GM12874 (cell line): ENCODE measurements around the gene ARMCX2.

Source experiments
- CTCF ChIP-seq: IDR thresholded peaks from 2 replicates; pipeline ENCODE4 v1.5.1; 2011; ENCODE audit warnings: low read depth, mild to moderate bottlenecking, control low read depth, low read length, moderate library complexity; ENCODE audit not compliant: insufficient read depth

The ARMCX2 gene

GRCh38 chrX:101659601-101660063 lies at the start of gene ARMCX2:
Gene ARMCX2, minus strand, starts transcription at chrX:101659850. Its CDS starts 2,262 bp downstream, at chrX:101657588.
- TF ChIP-seq CTCF = no peak

GRCh38 chrX:101709384-101709783 lies 49.7 kb upstream of the ARMCX2 start:
- no peak for TF ChIP-seq CTCF

GRCh38 chrX:101708163-101708562 lies 48.5 kb upstream of the ARMCX2 start:
- no peak for TF ChIP-seq CTCF

- no peak for TF ChIP-seq CTCF
Observed at GRCh38 chrX:101693476-101693875, 33.8 kb upstream of the ARMCX2 start.

- no peak for TF ChIP-seq CTCF
Observed at GRCh38 chrX:101691835-101692234, 32.2 kb upstream of the ARMCX2 start.

- no peak for TF ChIP-seq CTCF
Observed at GRCh38 chrX:101686574-101686973, 26.9 kb upstream of the ARMCX2 start.

- TF ChIP-seq CTCF = no peak
Observed at GRCh38 chrX:101685923-101686322, 26.3 kb upstream of the ARMCX2 start.
